Fibroblast of peridontal ligament (primary cell): ENCODE measurements around the gene IPCEF1.
A peak's percentile ranks its signal among the peaks of the same experiment; 100 is the strongest.

ENCODE experiments used
- DNase-seq: peaks from one replicate; pipeline ENCODE4 v3.0.0-alpha.2; 2010; ENCODE audit errors: extremely low read depth

IPCEF1 gene

GRCh38 chr6:154371281-154371680 is 14.7 kb upstream of the IPCEF1 start:
- no peak for DNase-seq

- DNase-seq: peak; percentile 75
Measured at GRCh38 chr6:154370545-154370944, 13.9 kb upstream of the IPCEF1 start.

GRCh38 chr6:154367839-154368695 is 11.5 kb upstream of the IPCEF1 start:
- DNase-seq: peak; percentile 54

DNA sequence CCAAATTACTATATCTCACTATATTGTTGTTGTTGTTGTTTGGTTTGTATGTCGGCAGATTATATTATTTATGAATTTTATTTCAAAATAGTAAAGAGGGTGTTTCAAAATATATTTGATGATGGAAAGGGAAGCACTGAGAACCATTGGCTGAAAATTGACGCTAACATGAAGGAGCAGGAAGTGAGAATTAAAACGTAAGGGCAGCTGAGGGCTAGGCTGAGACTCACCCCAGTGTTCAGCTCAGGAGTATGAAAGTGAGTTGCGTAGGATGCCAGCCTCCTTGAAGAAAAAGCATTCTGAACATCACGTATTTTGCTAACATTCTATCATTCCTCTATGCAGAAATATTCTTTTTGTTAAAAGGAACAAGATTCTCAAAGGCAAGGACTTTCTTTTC is 10.7 kb upstream of the IPCEF1 start:
- no peak for DNase-seq

DNA sequence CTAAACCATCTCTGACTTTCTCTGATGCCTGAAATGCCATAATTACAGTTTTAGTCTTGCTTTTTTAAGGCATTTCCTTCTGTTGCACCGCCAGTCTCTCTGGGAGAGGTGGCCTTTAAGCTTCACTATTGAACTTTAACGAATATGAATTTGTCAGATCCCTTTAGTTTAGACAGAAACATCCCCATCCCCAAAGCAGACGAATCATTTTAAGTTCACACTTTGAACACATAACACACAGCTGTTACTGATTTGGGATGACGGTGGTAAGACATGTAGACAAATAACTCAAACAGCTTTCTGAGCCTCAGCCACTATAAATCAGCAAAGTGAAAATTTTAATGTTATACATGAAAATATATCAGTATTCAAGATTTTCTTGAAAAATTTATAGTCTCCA is 7.2 kb upstream of the IPCEF1 start:
- peak; percentile 73 for DNase-seq

DNA sequence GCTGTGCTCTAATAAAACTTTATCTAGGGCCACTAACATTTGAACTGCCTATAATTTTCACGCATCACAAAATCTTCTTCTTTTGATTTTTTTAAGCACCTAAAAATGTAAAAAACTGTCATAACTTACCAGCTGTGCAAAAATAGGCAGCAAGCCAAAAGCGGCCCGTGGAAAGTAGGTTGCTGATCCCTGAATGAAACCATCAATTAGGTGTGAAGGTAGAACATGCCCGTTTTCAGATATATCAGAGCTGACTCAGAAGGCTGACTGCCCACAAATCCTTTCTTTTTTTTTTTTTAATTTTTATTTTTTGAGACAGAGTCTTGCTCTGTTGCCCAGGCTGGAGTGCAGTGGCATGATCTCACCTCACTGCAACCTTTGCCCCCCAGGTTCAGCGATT is 4.9 kb upstream of the IPCEF1 start:
- DNase-seq: no peak

- DNase-seq: no peak
Measured at GRCh38 chr6:154360476-154360875, 3.9 kb upstream of the IPCEF1 start.

GRCh38 chr6:154359679-154360078 is 3.1 kb upstream of the IPCEF1 start:
- no peak for DNase-seq

- DNase-seq: no peak
Measured at GRCh38 chr6:154359161-154359574, 2.6 kb upstream of the IPCEF1 start.

DNA sequence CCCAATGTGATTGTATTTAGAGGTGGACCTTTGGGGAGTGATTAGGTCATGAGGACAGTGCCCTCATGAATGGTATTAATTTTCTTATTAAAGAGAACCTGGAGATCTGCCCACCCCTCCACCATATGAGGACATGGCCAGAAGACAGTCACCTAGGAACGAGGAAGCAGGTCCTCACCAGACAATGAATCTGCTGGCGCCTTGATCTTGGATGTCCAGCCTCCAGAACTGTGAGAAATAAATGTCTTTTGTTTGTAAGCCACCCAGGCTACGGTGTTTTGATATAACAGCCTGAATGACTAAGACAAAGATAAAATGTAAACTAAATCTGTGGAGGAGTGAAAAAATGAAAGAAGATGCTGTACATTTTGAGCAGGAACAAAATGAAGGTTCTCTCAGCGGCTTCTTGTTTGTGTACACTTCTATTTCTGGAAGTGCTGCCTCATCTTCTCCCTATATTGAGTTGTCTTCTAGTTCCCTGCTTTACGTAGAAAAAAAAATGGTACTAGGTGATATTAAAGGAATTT is 1.5 kb upstream of the IPCEF1 start:
- DNase-seq: no peak

GRCh38 chr6:154356113-154356512 is 490 bp downstream of the IPCEF1 start:
- DNase-seq: no peak

DNA sequence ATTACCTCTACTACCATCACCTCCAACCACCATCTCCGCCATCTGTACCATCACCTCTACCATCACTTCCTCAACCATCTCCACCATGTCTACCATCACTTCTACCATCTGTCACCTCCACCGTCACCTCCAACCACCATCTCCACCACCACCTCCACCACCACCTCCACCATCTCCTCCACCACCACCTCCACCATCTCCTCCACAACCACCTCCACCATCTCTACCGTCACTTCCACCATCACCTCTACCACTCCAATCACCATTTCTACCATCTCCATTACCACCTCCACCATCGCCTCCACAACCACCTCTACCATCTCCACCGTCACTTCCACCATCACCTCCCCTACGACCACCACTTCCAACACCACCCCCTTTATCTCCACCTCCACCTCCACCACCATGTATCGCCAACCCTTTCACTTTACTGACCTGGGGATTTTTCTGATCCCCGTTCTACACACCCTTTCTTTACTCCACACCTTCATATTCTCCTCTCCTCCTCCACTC is 2.3 kb downstream of the IPCEF1 start:
- no peak for DNase-seq

DNA sequence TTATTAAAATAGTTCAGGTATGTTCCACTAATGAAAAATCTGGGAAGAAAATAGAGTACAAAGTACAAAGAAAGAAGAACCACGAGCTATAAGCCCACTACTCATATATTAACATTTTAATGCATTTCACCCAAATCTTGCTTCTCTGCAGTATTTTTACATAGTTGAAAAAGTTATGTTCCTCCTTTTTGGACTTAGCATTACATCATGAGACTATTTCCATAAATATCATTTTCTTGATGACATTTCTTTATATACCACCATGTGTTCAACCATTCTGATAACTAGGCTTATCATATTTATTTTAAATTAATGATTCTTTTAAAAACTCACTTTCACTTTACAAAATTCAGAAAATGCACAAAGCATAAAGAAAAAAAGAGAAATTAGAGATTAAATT is 3.0 kb downstream of the IPCEF1 start:
- DNase-seq: no peak

GRCh38 chr6:154352898-154353585 is 3.6 kb downstream of the IPCEF1 start:
- no peak for DNase-seq

DNA sequence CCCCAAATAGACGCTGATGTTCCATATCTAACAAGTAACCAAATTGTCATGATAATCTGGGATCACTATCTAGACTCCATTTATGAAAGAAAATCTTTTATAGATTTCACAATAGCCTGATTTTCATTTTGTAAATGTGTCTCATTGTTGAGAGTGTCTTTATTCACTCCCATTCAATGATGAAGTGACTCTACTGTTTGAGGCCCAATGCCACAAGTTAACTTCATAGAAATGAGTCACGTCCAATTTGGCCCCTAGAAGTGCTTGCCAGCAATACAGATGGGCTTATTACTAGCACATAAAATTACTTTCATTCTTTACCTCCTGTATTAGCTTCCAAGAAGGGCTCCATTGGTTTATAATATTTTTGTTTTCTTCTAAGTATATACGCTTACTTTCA is 6.3 kb downstream of the IPCEF1 start:
- peak; percentile 34 for DNase-seq

- DNase-seq: no peak
Measured at GRCh38 chr6:154347981-154348380, 8.6 kb downstream of the IPCEF1 start.

GRCh38 chr6:154345811-154346210 is 10.8 kb downstream of the IPCEF1 start:
- no peak for DNase-seq

- DNase-seq: no peak
Measured at GRCh38 chr6:154343473-154344308, 12.9 kb downstream of the IPCEF1 start.

DNA sequence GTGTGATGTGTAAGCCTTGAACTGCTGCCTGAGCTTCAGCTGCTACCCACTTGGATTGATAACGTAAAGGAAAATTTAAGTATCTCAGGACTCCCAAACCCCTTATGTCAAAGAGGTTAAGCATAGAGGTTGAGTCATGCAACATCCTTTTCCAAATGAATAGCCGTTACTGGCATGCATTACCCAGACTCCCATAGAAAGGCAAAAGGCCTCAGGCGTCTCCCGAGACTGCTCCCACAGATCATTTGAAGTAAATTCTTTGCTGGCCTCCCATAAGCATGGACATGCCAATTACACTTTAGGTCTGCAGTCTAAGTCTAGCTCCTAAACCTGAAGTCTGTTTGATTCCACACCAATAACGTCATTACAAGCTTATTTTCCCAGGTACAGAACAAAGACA is 14.7 kb downstream of the IPCEF1 start:
- DNase-seq: no peak

- DNase-seq: no peak
Measured at GRCh38 chr6:154341336-154341735, 15.3 kb downstream of the IPCEF1 start.

DNA sequence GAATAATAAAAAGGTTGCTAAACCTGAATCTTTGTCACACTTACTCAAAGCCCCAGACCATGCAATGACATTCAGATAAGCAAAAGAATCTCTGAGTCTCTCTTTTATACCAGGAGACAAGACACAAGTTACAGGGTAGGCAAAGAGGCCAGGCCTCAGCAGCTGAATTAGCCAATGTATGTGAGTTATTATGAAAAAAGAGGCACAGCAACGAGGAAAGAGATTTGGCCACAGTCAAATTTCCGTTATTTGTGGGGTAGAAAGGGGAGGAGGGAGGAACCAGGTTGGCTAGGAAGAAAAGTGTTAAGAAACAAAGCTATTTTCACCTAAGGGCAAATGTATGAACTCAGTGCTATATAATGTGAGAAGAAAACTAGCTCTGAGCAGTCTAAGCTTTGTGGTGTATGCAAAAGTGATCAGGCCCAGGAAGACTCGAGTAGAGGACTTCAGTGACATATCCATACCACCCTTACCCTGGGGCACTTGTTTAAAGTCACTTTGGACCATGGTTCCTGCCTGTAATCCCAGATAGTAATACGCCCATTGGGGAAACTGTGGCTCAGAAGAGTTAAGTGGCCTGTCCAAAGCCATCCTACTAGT is 19.1 kb downstream of the IPCEF1 start:
- no peak for DNase-seq
